Adrenal gland (tissue), 12 donors: ENCODE measurements around the gene ARHGEF4. TPM values are rescaled to one million over a fixed set of nuclear protein-coding genes. Genes with fewer than 3 reads are reported as not detected.

Source experiments
- DNase-seq, 7 donors: peaks; one replicate each; pipeline ENCODE4 v3.0.0-alpha.2; 2019 to 2020
- H3K27ac ChIP-seq, 5 donors: fragments of 200-600 bp; sonication (generic) in 4 of 5; 1 replicate in 3 of 5; 2 replicates in 2 of 5; pipeline versions ENCODE4 v1.5.1 to v1.8.0; 2016 to 2020; ENCODE audit warnings: mild to moderate bottlenecking in 1 of 5
- H3K27me3 ChIP-seq: fragments of 200-600 bp; 2 replicates; pipeline ENCODE4 v1.8.0; 2021
- H3K36me3 ChIP-seq, 2 donors: fragments of 200-600 bp; replicated peaks in 1 of 2; 1 replicate in 1 of 2; 2 replicates in 1 of 2; pipeline versions ENCODE4 v1.5.1 to v1.8.0; 2018 to 2022
- H3K4me1 ChIP-seq, 2 donors: fragments of 200-600 bp; replicated peaks in 1 of 2; 1 replicate in 1 of 2; 2 replicates in 1 of 2; pipeline versions ENCODE4 v1.5.1 to v1.8.0; 2018 to 2021
- H3K4me3 ChIP-seq, 4 donors: fragments of 200-600 bp; sonication (generic) in 3 of 4; one replicate each; pipeline ENCODE4 v1.5.1; 2016 to 2018
- H3K9me3 ChIP-seq, 3 donors: fragments of 200-600 bp; sonication (generic) in 1 of 3; replicated peaks in 1 of 3; 1 replicate in 2 of 3; 2 replicates in 1 of 3; pipeline versions ENCODE4 v1.5.1 to v1.8.0; 2016 to 2021
- POLR2A ChIP-seq, 2 donors: fragments of 450-650 bp; IDR thresholded peaks; one replicate each; pipeline ENCODE4 v1.6.1; 2017; ENCODE audit warnings: antibody characterized with exemption in 2 of 2, mild to moderate bottlenecking in 2 of 2, moderate library complexity in 1 of 2
- WGBS, 4 donors: extraction: QIAGEN DNeasy Blood & Tissue Kit in 2 of 4; methylation state at CpG; one replicate each; pipeline versions ENCODE4 v1.1.5 to v1.1.7; 2013 to 2017; 5-methylcytosine and 5-hydroxymethylcytosine counted together
- intact Hi-C, 2 donors: fragments of 100-400 bp; cut with DNase I; formaldehyde crosslinking; loops; one replicate each; pipeline versions ENCODE4 v1.14.1 to v1.15.0; 2022 to 2023
- polyA plus RNA-seq, 3 donors: library from polyadenylated mRNA; stranded (reverse); fragments of 200-250 nt in 2 of 3; fragments of 350-450 nt in 1 of 3; fragmentation: Illumina TruSeq in 1 of 3; extraction: RNeasy Lipid Tissue Mini Kit (QIAGEN cat#74804) in 1 of 3; gene quantifications; one replicate each; pipeline ENCODE4 v1.2.3, GENCODE V29; 2013 to 2014
- total RNA-seq, 9 donors: library from RNA; depleted of rRNA in 4 of 9; stranded (reverse); fragments of >200 nt in 4 of 9; fragments of 120-200 nt in 1 of 9; fragmentation: NEBNext Ultra II Directional in 1 of 9; extraction: Animal tissue kit (Norgen Biotek cat#: 25700) in 1 of 9; gene quantifications; one replicate each; pipeline versions ENCODE4 v1.1.0 to v1.2.4, GENCODE V29; 2013 to 2023
- TF ChIP-seq, protein P1 (sequence below), 6 experiments: fragments of 450-650 bp in 4 of 6; fragments of 200-600 bp in 2 of 6; sonication (generic) in 1 of 6; IDR thresholded peaks; 1 replicate in 5 of 6; 2 replicates in 1 of 6; pipeline versions ENCODE4 v1.5.1 to v1.8.0; 2016 to 2021; ENCODE audit warnings: antibody characterized with exemption in 6 of 6, mild to moderate bottlenecking in 2 of 6, moderate library complexity in 1 of 6
- donor health status: healthy with polysubstance abuse.
- donor health status: Bipolar disorder and iron deficiency.
- donor health status: DM: yes; HTN: yes; CAD: no.
- donor health status: DM: no; HTN: no; CAD: no.
- donor health status: DM: no; HTN: no; CAD: no.
- donor health status: DM: yes; HTN: yes; CAD: no.

Gene ARHGEF4
- total and polyA plus RNA-seq, 12 donors, result 0.97 to 40.4 (median 5.1) TPM

DNA sequence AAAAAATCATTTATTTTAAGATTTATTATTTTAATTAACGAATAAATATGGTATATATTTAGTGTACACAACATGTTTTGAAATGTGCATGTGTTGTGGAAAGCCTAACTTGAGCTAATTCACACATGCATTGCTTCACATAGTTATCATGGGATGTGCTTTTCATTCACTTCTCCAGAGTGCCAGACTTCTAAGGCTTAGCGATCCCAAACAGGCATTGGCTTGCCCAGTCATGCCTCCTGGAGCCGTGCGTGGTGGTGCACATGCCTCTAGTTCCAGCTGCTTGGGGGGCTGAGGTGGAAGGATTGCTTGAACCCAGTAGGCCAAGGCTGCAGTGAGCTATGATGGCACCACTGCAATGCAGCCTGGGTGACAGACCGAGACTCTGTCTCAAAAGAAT is 40.5 kb downstream of the ARHGEF4 start:
- no peaks in the 10 kb centered on the region for H3K36me3 ChIP-seq
- WGBS, 4 donors, result 80 to 85% (median 81%) methylated on average over 4 to 5 of the region's 5 CpGs
- H3K27ac ChIP-seq, result no peak overlapping the region
- TF ChIP-seq, protein P1, sequence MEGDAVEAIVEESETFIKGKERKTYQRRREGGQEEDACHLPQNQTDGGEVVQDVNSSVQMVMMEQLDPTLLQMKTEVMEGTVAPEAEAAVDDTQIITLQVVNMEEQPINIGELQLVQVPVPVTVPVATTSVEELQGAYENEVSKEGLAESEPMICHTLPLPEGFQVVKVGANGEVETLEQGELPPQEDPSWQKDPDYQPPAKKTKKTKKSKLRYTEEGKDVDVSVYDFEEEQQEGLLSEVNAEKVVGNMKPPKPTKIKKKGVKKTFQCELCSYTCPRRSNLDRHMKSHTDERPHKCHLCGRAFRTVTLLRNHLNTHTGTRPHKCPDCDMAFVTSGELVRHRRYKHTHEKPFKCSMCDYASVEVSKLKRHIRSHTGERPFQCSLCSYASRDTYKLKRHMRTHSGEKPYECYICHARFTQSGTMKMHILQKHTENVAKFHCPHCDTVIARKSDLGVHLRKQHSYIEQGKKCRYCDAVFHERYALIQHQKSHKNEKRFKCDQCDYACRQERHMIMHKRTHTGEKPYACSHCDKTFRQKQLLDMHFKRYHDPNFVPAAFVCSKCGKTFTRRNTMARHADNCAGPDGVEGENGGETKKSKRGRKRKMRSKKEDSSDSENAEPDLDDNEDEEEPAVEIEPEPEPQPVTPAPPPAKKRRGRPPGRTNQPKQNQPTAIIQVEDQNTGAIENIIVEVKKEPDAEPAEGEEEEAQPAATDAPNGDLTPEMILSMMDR (IDR thresholded peaks at IDR 0.05), result no peak
- TF ChIP-seq POLR2A (IDR thresholded peaks at IDR 0.05), result no peak
- no peak overlapping the region for H3K4me3 ChIP-seq
- H3K9me3 ChIP-seq, result no peaks in the 10 kb centered on the region
- DNase-seq, result peak in 1 of 7 donors; percentile 35
- H3K4me1 ChIP-seq, result no peaks in the 10 kb centered on the region
- intact Hi-C loops, result no loop called here
- no peaks in the 10 kb centered on the region for H3K27me3 ChIP-seq

DNA sequence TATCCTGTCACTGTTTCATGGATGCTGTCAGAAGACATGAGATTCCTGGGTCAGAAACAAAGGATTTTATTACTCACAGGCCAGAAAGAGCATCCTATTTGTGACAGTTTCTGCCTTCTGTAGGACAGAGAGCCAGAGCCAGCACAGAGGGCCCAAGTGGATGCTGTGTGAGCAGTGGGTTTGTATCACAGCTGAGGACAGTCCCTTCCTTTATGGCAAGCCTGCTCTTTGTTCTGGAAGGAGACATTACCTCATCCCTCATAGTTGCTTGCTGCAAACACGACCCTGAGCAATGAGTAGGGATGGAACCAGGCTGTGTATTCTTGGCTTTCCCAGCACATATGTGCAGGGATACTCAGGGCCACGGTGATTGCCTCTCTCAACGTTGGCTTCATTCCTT is 41.6 kb downstream of the ARHGEF4 start:
- no peaks in the 10 kb centered on the region for H3K4me1 ChIP-seq
- no peaks in the 10 kb centered on the region for H3K27me3 ChIP-seq
- H3K27ac ChIP-seq, result no peak overlapping the region
- WGBS, 4 donors, result 54 to 74% (median 63%) methylated on average over 3 of the region's 3 CpGs
- no peak overlapping the region for H3K4me3 ChIP-seq
- TF ChIP-seq, protein P1 (IDR thresholded peaks at IDR 0.05), result no peak
- TF ChIP-seq POLR2A (IDR thresholded peaks at IDR 0.05), result no peak
- intact Hi-C loops, result no loop called here
- DNase-seq, result peak in 1 of 7 donors; percentile 3
- no peaks in the 10 kb centered on the region for H3K9me3 ChIP-seq
- no peaks in the 10 kb centered on the region for H3K36me3 ChIP-seq

DNA sequence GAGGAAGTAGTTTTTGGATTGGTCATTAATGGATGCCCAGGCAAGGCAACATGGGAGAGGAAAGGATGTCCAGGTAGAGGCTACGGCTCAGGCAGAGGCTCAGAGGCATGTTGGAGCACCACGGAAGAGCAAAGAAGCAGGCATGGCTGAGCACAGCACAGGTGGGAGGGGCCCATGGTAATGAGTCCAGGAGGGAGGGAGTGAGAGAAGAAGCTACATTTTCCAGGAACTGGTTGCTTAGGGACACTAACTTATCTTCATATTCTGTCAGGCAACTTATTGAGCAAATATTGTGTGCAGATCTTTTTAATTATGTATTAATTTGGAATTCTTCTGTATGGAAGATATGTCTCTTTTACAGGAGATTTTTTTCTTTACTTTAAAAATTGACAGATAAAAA is 42.2 kb downstream of the ARHGEF4 start:
- H3K9me3 ChIP-seq, result no peaks in the 10 kb centered on the region
- no peak overlapping the region for H3K27ac ChIP-seq
- no peak overlapping the region for H3K4me3 ChIP-seq
- H3K4me1 ChIP-seq, result no peaks in the 10 kb centered on the region
- WGBS, 4 donors, result 76 to 86% (median 81%) methylated on average over 2 of the region's 2 CpGs
- H3K27me3 ChIP-seq, result no peaks in the 10 kb centered on the region
- H3K36me3 ChIP-seq, result no peaks in the 10 kb centered on the region
- no peak for TF ChIP-seq POLR2A (IDR thresholded peaks at IDR 0.05)
- TF ChIP-seq, protein P1 (IDR thresholded peaks at IDR 0.05), result no peak
- intact Hi-C loops, result no loop called here
- DNase-seq, result peak in 1 of 7 donors; percentile 7

DNA sequence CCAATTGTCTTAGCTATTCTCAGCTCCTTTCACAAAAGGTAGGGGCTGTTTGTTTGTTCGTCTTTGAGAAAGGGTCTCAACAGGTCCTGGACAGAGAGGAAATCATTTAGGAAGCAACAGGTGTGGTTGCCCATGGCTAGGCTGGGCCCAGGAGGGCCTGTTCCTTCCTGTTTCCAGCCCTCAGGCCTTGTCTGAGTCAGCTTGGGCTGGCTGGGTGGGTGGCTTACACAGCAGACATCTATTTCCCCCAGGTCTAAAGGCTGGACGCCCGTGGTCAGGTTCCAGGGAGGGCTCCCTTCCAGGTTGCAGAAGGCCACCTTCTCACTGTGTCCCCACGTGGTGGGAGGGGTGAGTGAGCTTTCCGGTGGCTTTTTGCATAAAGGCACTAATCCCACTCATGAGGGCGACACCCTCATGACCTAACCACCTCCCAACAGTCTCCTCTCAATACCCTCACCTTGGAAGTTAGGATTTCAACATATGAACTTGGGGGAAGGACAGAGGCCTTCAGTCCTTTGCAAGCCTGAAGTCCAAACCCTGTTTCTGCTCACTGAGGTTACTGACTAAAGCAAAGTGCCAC is 45.5 kb downstream of the ARHGEF4 start:
- H3K36me3 ChIP-seq, result no peaks in the 10 kb centered on the region
- no peak overlapping the region for H3K27ac ChIP-seq
- H3K4me3 ChIP-seq, result no peak overlapping the region
- no peaks in the 10 kb centered on the region for H3K9me3 ChIP-seq
- intact Hi-C loops, result no loop called here
- TF ChIP-seq, protein P1 (IDR thresholded peaks at IDR 0.05), result no peak
- TF ChIP-seq POLR2A (IDR thresholded peaks at IDR 0.05), result no peak
- H3K4me1 ChIP-seq, result no peaks in the 10 kb centered on the region
- no peaks in the 10 kb centered on the region for H3K27me3 ChIP-seq
- peak in 1 of 7 donors; percentile 31 for DNase-seq
- WGBS, 4 donors, result 75 to 80% (median 78%) methylated on average over 5 to 6 of the region's 6 CpGs
